Measurements from ENCODE around the gene PTP4A2. TPM values are rescaled to one million over a fixed set of nuclear protein-coding genes. Genes with fewer than 3 reads are reported as not detected.

PTP4A2 gene
- total and polyA plus RNA-seq, 2 of the 13 experiments (the other 11 are each of a cell fraction or from before 2014, with no cell fraction given), result 173 to 225 TPM

GRCh38 chr1:31987135-31987619 is 49.0 kb upstream of the PTP4A2 start:
- no peak for DNase-seq (ENCODE audit: low spot score)
- no TSS peak for BruUV-seq (replicated peaks)
- H3K9ac ChIP-seq (ENCODE audit: insufficient read depth, low read depth, low read length), result no peak overlapping the region
- H3K36me3 ChIP-seq (replicated peaks in 1 of 2; ENCODE audit: control insufficient read depth in 1 of 2, insufficient read depth in 2 of 2, low read length in 2 of 2), result no peaks in the 10 kb centered on the region
- no peaks in the 10 kb centered on the region for H4K20me1 ChIP-seq (ENCODE audit: insufficient read depth, low read length)
- CTCF ChIA-PET (ENCODE audit: low intra/inter-chr PET ratio, low total read pairs), result no interaction called here
- H3K79me2 ChIP-seq (ENCODE audit: insufficient read depth, low read length), result no peaks in the 10 kb centered on the region
- FAIRE-seq, result no peak
- POLR2A ChIA-PET, result no interaction called here
- no peak overlapping the region for H3K27ac ChIP-seq (ENCODE audit: extremely low read length, insufficient read depth, low read length)
- H3K4me2 ChIP-seq (ENCODE audit: low read depth, low read length), result no peak overlapping the region
- no peak; the same call in 2 of the 3 replicates for ATAC-seq
- WGBS (ENCODE audit: low lambda C conversion rate), result 9% methylated on average over 6 of the region's 9 CpGs
- H3K9me3 ChIP-seq (ENCODE audit: low read length), result no peaks in the 10 kb centered on the region
- H3K4me1 ChIP-seq (ENCODE audit: insufficient read depth, low read length), result no peaks in the 10 kb centered on the region
- no peak overlapping the region for H3K4me3 ChIP-seq (replicated peaks in 1 of 3; ENCODE audit: insufficient read depth in 1 of 3, low read depth in 2 of 3, low read length in 3 of 3)
- no peak overlapping the region for H2AFZ ChIP-seq (ENCODE audit: low read length)
- in situ Hi-C loops (cut with HindIII; ENCODE audit: extremely low pct_ligation_motif_present, low pct_unique_long_range_greater_than_20kb), result no loop called here
- H3K27me3 ChIP-seq (ENCODE audit: control insufficient read depth in 1 of 2, insufficient read depth in 2 of 2, low read length in 2 of 2), result peaks cover 1 to 3% of the 10 kb centered on the region in 2 experiments; a peak in 1 of 5 replicates
- intact Hi-C loops (cut with micrococcal nuclease; ENCODE audit: unreplicated experiment), result no loop called here
- TF ChIP-seq CCAR2 (optimal IDR thresholded peaks at IDR 0.05; ENCODE audit: low read depth, low read length), result no peak
- no peak for TF ChIP-seq REXO4 (CRISPR knock-in tag; IDR thresholded peaks at IDR 0.05; ENCODE audit: borderline replicate concordance)
- TF ChIP-seq ZNF414 (CRISPR knock-in tag; IDR thresholded peaks at IDR 0.05), result no peak
- no peak for TF ChIP-seq RNF219 (CRISPR knock-in tag; IDR thresholded peaks at IDR 0.05)
- no peak for TF ChIP-seq KIAA2018 (CRISPR knock-in tag; IDR thresholded peaks at IDR 0.05; ENCODE audit: borderline replicate concordance)
- no peak for TF ChIP-seq ZNF430 (CRISPR knock-in tag; IDR thresholded peaks at IDR 0.05)
- TF ChIP-seq ZNF232 (CRISPR knock-in tag; IDR thresholded peaks at IDR 0.05; ENCODE audit: borderline replicate concordance), result no peak
- no peak for TF ChIP-seq ZNF18 (CRISPR knock-in tag; IDR thresholded peaks at IDR 0.05; ENCODE audit: insufficient replicate concordance)
- TF ChIP-seq DR1 (CRISPR knock-in tag; IDR thresholded peaks at IDR 0.05), result no peak

Measured in HepG2 (cell line).